UCSD-AML1 (cell line): Measurements from ENCODE around the gene IKBKE.

Source experiments
- DNase-seq: peaks from one replicate; lab custom pipeline; 2025; ENCODE audit not compliant: unreplicated experiment; lab: John Stamatoyannopoulos, UW

IKBKE gene

DNA sequence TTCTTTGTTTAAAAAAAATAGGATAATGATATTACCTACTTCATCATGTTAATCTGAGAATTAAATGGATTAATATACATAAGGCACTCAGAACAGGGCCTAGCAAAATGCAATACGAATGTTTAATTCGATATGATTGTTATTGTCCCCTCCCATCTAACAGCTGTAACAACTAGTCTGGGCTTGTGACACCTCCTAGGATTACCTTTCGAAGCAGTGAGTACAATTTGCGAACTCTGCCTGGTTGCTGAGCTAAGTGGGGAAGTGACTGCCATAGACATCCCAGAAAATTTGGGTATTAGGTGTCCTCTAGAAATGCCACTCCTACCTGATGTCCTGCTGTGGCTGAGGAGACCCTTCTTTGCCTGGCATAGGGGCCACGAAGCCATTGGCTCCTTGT is 40.1 kb downstream of the IKBKE start:
- DNase-seq: no peak

DNA sequence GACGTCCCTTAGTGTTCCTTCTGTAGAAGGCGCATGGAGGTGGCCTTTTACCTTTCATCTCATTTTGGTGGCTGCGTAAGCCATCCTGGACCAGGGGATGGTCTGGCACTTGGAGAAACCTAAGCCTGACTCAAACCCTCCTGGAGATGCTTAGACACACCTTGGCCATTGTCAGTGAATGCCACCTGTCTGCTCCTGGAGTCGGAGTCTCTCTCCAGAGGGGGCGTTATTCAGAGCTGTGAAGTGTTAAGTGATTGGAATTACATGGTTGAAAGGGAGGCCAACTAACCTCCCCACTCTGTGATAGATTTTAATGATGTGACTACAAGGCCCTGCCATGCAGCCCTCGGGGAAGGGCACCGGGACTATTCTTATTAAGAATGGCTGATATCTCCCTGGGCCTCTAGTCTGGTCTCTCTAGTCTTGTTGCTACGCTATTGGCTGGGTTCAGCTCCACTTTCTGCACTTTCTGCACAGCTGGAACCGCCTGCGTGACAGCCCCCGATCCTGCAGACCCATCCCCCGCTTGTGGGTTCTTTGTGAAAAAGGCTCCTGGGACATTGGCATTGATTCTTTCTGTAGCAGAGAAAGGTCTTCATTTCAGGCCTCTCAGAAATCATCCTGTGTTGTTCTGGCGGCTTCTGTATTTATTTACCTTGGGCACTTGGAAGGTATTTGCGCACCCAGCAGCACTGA is 41.2 kb downstream of the IKBKE start:
- no peak for DNase-seq

DNA sequence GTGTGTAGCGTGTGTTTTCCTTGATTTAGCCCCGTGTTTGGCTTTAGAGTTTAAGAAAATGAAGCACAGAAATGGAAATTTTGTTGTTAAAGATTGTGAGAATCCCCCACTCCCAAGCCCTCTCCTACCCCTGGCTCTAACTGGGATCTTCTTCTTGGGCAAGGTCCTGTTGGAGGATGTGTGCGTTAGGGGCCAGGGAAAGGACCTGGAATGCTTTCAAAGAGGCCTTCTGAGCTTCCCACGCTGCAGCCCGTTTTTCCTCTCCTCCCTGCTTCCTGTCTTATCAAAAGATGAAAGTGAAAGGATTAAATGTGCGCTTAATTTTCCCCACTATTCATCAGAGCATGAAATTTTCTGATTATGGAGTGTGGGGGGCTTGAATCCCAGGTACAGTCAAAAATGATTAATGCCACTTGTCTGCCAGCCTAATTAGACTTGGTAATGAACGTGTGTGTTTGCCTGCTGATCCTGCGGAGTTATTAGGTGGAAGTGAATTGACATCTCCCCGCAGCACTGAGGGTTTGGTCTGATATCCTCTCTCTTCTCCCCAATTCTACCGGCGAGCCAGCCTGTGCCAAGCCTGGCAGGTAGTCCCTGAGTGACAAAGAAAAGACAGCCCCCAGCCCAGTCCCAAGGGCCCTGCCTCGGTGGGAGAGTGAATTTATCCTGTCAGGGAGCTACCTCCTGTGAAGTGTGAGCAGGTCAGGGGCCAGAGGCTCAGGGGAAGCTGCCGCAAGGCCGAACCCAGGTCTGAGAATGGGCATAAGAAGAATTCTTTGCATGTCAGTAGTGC is 42.0 kb downstream of the IKBKE start:
- DNase-seq: no peak

DNA sequence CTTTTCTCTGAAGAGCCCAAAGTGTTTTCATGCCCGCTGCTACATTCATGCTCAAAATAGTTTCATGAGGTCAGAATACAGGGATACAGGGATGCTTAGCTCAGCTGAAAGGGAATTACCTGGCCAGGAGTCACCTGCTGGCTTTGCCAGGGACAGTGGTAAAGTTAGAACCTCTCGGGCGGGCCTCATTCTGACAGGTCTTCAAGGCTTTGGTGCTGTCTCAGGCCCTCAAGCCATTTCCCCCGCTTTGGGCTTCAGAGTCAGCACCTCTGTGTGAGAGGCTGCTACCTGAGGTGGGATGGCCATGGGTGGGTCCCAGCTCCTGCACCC is 42.5 kb downstream of the IKBKE start:
- no peak for DNase-seq

DNA sequence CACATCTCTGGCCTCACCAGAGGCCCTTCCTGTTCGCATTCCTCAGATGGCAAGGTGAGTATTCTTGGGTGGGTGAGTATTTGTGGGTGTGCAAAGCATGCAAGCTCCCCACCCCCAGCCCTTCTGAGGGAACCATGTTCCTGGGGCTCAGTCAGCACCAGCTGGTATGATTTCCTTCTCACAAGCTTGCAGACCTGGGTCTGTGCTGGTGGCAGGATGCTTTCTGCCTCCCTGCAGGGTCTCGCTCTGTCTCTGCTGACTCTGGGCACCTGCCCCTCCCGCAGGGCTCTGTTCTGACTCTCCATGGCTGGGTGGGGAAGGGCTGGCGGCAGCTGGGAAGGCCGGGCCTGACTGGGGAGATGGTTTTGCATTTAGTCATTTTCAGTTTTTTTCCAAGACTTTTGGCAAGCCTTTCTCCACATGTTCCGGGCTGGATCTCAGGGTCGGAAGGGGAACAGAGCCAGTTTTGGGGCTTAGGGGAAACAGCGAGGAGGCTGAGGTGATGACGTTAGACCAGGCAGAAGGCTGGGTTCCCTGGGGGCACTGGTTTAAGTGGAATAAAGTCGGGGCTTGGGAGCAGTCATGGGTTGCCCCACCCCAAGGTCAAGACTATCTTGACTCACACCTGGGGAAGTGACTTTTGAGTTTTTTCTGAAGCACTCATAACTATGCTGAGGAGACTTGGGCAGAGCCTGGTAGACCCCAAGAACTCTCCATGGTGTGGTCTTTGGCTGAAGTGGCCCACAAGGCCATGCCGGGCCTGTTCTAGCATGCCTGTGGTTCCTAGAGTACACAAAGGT is 43.2 kb downstream of the IKBKE start:
- DNase-seq: no peak

DNA sequence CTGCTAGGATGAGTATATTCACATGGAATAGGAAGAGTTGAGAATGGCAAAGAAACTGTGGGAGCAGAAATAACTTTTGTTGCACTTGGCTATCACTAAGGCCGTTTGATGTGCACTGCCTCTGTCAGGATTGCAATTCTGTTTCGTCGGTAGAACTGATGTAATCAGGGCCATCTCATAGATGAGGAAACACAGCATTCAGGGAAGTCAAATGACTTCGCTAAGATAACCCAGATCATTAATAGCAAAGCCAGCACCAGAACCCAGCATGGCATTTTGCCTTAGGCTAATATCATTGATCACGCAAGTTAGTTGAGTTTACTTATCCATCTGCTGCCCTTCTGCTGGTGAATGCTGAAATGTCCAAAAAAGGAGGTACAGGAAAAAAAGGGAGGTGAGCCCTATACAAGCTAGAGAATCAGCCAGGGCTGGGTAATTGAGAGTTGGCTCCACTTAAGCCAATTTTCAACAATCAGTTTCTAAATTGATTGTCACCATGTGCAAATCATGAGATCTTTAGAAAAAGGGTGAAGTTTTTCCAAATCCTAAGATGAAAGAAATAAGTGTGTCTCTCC is 44.6 kb downstream of the IKBKE start:
- DNase-seq: no peak

DNA sequence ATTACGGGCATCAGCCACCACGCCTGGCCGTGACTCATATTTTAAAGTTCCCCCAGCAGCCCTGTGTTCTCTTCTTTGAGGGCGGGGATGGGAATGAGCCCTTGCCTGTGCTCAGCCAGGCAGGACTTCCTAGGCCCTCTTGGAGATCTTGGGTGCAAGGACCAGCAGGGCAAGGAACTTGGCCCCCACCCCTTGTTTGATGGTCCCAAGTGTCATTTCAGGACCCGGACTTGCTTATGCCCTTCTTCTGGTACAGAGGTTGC is 46.4 kb downstream of the IKBKE start:
- DNase-seq: no peak

DNA sequence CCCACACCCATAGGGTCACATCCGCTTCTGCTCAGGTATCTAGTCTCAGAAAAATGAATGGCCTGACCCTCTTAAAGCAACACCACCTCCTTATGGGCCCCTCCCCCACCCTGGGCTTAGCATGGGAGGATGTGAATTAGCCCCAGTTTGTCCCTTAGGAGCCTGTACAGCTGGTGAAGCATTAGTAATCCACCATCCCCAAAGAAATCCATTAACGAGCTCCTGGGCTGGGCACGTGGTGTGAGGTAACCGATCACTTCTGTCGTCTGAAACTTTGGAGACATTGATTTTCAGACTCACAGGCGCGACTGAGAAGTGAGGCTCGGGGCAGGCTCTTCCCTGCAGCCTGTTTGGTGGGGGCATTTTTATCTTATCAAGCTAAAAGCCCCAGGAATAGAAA is 47.5 kb downstream of the IKBKE start:
- no peak for DNase-seq

DNA sequence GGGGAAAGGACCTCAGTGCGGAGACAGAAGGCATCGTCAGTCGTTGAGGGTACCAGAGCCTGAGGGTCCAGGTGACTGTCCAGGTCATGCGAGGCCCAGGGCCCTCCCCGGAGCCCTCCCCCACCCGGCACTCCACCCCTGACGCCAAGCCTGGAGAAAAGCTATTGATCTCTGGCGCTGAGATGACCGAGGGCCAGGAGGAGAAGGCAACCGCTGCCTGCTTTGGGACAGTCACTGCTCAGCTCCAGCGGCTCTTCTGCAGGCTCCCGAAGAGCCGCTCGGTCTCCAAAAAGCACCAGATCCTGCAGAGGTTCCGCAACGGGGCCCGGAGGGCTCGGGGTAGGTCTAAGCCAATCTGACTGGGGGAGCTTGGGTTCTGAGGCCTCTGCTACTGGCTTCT is 47.9 kb downstream of the IKBKE start:
- DNase-seq: no peak

DNA sequence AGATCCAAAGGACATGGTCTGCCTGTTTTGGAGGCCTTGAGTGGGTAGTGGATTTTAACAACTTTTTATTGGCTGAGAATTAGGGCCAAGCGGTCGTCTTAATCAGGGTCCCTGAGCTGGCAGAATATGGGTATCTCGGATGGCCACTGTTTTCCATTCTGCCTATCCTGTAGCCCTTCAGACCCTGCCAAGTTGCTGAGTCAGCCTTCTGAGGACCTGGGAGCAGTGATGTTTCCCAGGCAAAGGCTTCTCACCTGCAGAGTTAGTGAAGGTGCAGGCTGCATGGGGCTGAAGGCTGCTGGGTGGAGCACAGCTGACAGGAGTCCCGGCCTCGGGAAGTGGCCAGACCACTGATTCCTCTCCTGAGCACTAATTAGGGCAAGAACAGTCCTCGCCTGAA is 48.5 kb downstream of the IKBKE start:
- no peak for DNase-seq

DNA sequence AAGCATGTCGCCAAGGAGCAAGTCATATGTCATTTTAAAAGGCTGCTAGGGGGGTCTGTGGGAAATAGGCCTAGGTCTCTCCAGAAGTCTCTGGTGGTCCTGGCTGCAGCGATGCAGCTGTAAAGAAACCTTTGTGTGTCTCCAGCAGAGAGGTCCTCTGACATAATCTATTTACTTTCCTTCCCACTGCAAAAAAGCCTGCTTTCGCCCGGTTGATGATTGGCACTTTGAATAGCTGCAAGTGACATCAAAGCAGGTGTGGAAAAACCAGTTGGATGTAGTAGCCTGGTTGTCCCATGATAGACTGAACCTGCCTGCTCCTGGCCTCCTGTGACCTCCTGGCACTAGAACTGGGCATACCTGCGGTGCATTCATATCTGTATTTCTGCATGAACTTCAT is 50.9 kb downstream of the IKBKE start:
- no peak for DNase-seq

DNA sequence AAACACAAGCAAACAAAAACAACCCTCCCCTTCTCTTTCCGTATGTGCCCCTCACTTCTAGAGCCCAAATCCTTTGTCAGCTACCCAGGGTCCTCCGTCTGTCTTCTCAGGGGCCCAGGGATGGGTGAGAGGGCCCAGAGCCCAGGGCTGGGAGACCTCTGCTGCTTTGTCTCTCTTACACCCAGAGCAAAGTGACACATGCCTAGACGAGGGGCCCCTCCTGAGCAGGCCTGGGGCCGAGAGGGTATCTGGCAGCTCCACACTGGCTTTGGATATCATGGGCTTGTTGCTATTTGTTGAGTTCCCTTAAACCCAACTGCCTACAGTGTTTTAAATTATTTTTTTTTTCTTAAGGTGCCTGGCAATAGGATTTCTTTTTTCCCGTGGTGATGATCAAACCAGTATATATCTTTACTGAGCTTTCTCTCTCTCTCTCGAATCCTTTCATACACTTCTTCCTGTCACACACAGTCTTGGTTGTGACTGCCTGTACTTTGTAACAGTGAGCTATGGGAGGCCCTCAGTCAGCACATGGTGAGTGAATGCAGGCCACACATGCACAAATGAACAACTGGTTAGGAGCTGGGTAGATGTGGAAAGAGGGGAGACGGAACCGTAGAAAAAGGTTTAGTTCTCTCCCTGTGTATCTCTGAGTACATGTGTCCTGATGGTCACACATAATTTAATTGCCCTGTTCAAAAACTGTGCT is 51.6 kb downstream of the IKBKE start:
- DNase-seq: no peak

DNA sequence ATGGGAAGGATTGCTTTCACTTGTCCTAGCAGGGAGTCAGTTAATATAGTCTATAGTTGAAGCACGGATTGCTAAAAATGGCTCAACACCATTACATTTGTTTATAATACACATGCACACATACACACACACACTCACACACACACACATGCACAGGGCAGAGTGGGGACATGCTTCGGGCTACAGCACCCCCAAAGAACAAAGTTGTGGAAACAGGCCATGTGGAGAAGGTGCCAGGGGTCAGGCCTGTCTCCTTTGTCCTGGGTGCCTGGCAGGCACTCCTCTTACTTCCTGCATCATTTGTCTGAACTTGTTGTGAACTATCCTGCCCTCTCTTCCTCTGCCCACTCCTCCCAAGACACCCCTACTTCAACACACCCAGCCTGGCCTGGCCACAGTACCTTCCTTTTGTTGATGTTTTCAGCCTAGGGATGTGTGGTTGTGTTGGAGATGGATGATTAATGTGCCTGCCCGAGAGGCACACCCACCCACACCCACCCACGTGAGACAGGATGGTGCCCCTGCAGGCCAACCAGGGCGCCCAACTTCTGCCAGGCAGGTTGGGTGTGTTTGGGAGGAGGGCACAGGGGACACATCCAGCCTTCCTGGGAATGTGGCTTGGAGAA is 54.6 kb downstream of the IKBKE start:
- no peak for DNase-seq

DNA sequence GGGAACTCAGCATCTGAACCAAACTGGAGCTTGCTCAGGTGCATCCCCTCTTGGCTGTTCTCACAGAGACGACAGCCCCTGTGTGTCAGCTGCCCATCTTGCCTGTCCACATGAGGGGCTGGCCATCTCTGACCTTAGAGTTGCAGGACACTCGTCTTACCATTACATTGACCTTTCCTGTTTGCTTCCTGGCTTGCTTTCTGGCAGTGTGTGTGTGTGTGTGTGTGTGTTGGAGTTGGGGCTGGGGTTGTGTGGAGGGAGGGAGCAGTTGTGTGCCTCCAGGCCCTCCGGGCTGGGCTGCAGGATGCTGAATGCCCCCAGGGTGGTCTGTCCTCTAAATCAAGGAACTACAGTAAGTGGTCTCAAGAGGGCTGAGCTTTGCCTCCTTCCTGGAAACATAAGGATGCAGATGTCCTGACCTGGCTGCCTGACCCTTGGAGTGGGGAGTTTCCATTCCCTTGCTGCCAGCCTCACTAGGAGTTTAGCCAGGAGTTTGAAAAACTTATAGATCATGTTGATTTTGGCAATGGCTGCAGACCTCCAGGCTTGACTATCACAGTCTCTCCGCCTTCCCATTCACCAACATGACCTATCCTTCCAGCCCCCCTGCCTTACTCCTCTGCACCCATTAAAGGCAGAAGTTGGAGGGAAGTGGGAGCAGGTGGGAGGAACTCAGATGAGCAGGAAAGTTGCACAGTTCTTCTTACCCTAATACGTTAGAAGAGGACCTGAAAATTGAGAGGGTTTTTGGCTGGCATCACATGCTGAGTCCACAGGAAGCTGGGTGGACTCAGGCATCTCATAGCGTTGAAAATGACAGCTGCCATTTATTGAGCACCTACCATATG is 56.0 kb downstream of the IKBKE start:
- no peak for DNase-seq

DNA sequence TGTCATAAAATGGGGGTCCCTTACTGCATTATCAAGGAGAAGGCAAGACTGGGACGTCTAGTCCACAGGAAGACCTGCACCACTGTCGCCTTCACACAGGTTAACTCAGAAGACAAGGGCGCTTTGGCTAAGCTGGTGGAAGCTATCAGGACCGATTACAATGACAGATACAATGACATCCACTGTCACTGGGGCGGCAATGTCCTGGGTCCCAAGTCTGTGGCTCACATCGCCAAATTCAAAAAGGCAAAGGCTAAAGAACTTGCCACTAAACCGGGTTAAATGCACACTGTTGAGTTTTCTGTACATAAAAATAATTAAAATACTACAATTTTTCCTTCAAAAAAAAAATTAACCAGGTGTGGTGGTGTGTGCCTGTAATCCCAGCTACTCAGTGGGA is 59.1 kb downstream of the IKBKE start:
- no peak for DNase-seq

DNA sequence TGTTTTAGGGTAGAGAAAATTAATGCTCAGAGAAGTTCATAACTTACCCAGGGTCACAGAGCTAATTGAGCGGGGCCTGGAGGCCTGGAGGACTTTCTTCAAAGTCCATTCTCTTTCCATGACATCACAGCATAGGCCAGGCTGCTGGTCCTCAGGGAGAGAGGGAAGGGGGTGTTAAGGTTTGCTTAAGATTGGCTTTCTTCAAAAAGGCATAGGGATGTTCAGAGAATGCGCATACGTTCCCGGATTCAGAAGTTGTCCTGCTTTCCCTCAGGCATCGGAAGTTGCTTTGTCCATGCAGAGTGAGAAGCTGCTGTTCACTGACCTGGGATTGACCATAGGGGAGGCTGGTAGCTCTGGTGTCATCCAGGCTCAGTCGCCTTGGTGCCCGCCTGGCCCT is 62.1 kb downstream of the IKBKE start:
- no peak for DNase-seq

DNA sequence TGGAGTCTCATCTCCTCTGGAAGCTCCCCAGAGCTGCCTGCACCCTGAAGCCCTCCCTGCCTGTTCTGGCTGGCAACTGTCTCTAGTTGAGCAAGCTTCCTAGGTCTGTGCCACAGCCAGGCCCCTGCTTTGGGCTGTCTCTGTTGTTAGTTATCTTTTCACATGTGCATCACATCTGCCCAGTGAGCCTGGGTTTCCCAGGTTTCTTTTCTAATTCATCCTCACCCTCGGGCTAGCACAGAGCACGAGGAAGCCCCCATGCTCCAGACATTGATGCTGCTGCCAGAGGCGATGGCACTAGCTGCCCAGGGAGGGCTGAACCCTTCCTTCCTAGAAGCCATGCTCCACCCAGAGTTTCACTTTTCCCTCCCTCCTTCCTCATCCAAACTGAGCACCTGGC is 64.3 kb downstream of the IKBKE start:
- no peak for DNase-seq

DNA sequence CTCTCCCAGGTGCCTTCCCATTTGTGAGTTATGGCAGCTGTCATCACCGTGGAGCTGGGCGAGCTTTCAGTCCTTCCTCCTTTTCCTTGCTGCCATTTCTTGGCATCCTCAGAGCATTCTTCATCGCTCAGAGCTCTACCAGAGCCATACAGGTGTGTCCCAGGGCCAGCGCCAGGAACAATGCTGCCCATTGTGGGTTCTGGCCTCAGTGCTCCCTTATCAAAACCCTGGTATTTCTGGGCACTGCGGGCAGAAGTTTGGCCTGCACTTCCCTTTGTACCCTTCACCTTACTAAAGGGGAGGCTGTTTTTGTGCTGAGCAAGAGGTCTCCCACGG is 65.5 kb downstream of the IKBKE start:
- no peak for DNase-seq

DNA sequence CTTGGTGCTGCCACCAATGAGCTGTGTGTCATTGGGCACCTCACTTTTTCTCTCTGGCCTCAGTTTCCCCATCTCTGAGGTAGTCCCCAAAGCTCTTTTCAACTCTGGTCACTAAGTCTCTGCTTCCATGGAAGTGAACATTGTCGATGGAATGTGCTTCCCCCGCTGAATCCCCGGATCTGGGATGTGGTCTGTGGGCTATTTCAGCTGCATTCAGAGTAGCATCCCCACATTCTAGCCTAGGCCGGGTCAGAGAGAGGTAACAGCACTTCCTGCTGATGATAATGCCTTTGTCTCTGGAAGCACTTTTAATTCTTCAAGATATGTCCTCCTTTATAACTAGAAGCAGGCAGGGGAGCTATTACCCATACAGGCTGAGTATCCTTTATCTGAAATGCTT is 66.9 kb downstream of the IKBKE start:
- no peak for DNase-seq

DNA sequence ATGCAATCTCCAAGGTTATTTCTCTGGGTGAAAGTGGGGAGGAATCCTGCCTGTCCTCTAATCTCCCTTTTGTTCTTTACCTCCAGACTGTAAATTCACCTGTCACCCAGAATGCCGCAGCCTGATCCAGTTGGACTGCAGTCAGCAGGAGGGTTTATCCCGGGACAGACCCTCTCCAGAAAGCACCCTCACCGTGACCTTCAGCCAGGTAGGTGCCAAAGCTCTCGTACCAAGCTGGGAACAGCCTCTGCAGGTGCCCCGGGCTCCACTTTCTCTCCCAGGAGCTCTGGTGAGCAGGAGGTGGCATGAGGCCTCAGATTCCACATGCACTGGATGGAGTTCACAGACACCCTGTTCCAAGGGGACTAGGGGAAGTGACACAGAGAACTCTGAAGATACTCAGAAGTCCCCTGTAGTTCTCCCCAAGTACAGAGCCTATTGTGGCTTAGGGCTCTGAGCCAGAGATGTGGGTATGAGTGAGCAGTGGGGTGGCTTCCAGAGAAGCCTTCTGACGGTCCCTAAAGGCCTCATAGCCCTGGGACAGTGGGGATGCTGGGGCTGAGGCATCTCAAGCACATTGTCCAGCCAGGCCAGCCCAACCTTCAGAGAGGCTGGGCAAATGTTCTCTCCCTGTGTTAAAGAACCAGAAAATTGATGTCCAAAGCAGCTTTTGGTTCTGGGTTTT is 68.0 kb downstream of the IKBKE start:
- no peak for DNase-seq
